GM12878 (cell line): ENCODE measurements around the gene FAN1.

ENCODE experiments used
- CTCF ChIP-seq, 3 experiments: IDR thresholded peaks in 2 of 3; conservative IDR thresholded peaks in 1 of 3; 2 replicates each; pipeline ENCODE4 v1.5.1; 2011; ENCODE audit warnings: low read depth in 3 of 3, low read length in 3 of 3, mild to moderate bottlenecking in 3 of 3, control low read depth in 2 of 3, moderate library complexity in 2 of 3, inconsistent platforms in 1 of 3, mixed read lengths in 1 of 3; ENCODE audit not compliant: control insufficient read depth in 2 of 3, insufficient read depth in 1 of 3; ENCODE audit errors: extremely low read depth in 1 of 3
- ETV6 ChIP-seq, 2 experiments: fragments of 450-650 bp in 1 of 2; IDR thresholded peaks in 1 of 2; conservative IDR thresholded peaks in 1 of 2; 2 replicates each; pipeline ENCODE4 v1.6.1; 2014; ENCODE audit warnings: antibody characterized with exemption in 1 of 2, borderline replicate concordance in 1 of 2, low read depth in 1 of 2, mild to moderate bottlenecking in 1 of 2, moderate library complexity in 1 of 2
- KAT2A ChIP-seq: conservative IDR thresholded peaks from 2 replicates; pipeline ENCODE4 v1.6.1; 2011; ENCODE audit warnings: low read depth, low read length; ENCODE audit not compliant: control insufficient read depth
- MYC ChIP-seq: IDR thresholded peaks from 2 replicates; pipeline ENCODE4 v1.6.1; 2011; ENCODE audit warnings: mild to moderate bottlenecking, low read length, moderate library complexity, inconsistent platforms; ENCODE audit not compliant: insufficient read depth, insufficient replicate concordance, insufficient read length, severe bottlenecking
- POLR2AphosphoS5 ChIP-seq: IDR thresholded peaks from 2 replicates; pipeline ENCODE4 v1.6.1; 2011; ENCODE audit warnings: mild to moderate bottlenecking, low read length, inconsistent platforms
- TF ChIP-seq, protein P1 (sequence below): fragments of 150-350 bp; IDR thresholded peaks from 2 replicates; pipeline ENCODE4 v1.6.1; 2016; ENCODE audit warnings: low read depth, low read length
- TF ChIP-seq, protein P2 (sequence below): IDR thresholded peaks from 2 replicates; pipeline ENCODE4 v1.6.1; 2012; ENCODE audit warnings: mild to moderate bottlenecking, low read depth, low read length

DNA sequence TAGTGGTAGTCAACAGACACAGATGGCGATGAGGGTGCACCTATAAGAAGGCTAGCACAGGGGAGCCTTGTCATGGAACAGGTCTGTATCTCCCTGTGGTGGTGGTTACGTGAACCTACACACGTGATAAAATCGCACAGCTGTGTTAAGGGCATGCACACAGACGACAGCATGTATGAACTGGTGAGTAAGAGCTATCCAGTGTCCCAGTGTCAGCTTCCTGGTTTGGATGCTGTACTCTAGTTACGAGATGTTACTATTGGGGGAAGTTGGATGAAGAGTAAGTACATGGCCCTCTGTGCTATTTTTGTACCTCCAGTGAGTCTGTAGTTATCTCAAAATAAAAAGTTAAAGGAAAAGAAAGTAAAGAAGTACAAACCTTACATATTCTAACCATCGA is 49.5 kb downstream of the FAN1 start:
- TF ChIP-seq CTCF (IDR thresholded peaks at IDR 0.05 in 2 of 3, conservative IDR thresholded peaks at IDR 0.05 in 1 of 3; ENCODE audit: control insufficient read depth in 2 of 3, extremely low read depth in 1 of 3, insufficient read depth in 1 of 3, low read depth in 3 of 3, low read length in 3 of 3) (no peak), ETV6 (conservative IDR thresholded peaks at IDR 0.05 in 1 of 2, IDR thresholded peaks at IDR 0.05 in 1 of 2; ENCODE audit: borderline replicate concordance in 1 of 2, low read depth in 1 of 2) (no peak), POLR2AphosphoS5 (no peak), KAT2A (no peak), MYC (no peak)
- TF ChIP-seq, protein P1, sequence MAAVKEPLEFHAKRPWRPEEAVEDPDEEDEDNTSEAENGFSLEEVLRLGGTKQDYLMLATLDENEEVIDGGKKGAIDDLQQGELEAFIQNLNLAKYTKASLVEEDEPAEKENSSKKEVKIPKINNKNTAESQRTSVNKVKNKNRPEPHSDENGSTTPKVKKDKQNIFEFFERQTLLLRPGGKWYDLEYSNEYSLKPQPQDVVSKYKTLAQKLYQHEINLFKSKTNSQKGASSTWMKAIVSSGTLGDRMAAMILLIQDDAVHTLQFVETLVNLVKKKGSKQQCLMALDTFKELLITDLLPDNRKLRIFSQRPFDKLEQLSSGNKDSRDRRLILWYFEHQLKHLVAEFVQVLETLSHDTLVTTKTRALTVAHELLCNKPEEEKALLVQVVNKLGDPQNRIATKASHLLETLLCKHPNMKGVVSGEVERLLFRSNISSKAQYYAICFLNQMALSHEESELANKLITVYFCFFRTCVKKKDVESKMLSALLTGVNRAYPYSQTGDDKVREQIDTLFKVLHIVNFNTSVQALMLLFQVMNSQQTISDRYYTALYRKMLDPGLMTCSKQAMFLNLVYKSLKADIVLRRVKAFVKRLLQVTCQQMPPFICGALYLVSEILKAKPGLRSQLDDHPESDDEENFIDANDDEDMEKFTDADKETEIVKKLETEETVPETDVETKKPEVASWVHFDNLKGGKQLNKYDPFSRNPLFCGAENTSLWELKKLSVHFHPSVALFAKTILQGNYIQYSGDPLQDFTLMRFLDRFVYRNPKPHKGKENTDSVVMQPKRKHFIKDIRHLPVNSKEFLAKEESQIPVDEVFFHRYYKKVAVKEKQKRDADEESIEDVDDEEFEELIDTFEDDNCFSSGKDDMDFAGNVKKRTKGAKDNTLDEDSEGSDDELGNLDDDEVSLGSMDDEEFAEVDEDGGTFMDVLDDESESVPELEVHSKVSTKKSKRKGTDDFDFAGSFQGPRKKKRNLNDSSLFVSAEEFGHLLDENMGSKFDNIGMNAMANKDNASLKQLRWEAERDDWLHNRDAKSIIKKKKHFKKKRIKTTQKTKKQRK, result no peak
- TF ChIP-seq, protein P2, sequence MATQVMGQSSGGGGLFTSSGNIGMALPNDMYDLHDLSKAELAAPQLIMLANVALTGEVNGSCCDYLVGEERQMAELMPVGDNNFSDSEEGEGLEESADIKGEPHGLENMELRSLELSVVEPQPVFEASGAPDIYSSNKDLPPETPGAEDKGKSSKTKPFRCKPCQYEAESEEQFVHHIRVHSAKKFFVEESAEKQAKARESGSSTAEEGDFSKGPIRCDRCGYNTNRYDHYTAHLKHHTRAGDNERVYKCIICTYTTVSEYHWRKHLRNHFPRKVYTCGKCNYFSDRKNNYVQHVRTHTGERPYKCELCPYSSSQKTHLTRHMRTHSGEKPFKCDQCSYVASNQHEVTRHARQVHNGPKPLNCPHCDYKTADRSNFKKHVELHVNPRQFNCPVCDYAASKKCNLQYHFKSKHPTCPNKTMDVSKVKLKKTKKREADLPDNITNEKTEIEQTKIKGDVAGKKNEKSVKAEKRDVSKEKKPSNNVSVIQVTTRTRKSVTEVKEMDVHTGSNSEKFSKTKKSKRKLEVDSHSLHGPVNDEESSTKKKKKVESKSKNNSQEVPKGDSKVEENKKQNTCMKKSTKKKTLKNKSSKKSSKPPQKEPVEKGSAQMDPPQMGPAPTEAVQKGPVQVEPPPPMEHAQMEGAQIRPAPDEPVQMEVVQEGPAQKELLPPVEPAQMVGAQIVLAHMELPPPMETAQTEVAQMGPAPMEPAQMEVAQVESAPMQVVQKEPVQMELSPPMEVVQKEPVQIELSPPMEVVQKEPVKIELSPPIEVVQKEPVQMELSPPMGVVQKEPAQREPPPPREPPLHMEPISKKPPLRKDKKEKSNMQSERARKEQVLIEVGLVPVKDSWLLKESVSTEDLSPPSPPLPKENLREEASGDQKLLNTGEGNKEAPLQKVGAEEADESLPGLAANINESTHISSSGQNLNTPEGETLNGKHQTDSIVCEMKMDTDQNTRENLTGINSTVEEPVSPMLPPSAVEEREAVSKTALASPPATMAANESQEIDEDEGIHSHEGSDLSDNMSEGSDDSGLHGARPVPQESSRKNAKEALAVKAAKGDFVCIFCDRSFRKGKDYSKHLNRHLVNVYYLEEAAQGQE, result no peak
